NAMALWA (cell line): ENCODE data around the gene GALR1.
"Not testable (repeated sequence)": the region's sequence is repeated elsewhere in the genome, so short reads cannot be mapped to it uniquely, and the experiment has no call there.

Experiments used
- DNase-seq: peaks from one replicate; pipeline ENCODE4 v3.0.0-alpha.2; 2015; ENCODE audit warnings: low spot score

Gene GALR1

GRCh38 chr18:77249569-77250500, at the start of gene GALR1:
Gene GALR1 (plus strand): TSS chr18:77249848. CDS start chr18:77250549, 701 bp downstream.
- no peak for DNase-seq

GRCh38 chr18:77201506-77201905, 48.1 kb upstream of the GALR1 start:
- no peak for DNase-seq

- no peak for DNase-seq
Measured at GRCh38 chr18:77202329-77202728, 47.3 kb upstream of the GALR1 start.

- no peak for DNase-seq
Measured at GRCh38 chr18:77203071-77203470, 46.6 kb upstream of the GALR1 start.

GRCh38 chr18:77203851-77204250, 45.8 kb upstream of the GALR1 start:
- DNase-seq: no peak

GRCh38 chr18:77205769-77206168, 43.9 kb upstream of the GALR1 start:
- no peak for DNase-seq

- DNase-seq: no peak
Measured at GRCh38 chr18:77206676-77207374, 42.8 kb upstream of the GALR1 start.

GRCh38 chr18:77207540-77207939, 42.1 kb upstream of the GALR1 start:
- DNase-seq: peak; percentile 67

GRCh38 chr18:77208964-77209363, 40.7 kb upstream of the GALR1 start:
- DNase-seq: peak; percentile 26

GRCh38 chr18:77209587-77209986, 40.1 kb upstream of the GALR1 start:
- no peak for DNase-seq

GRCh38 chr18:77210249-77210648, 39.4 kb upstream of the GALR1 start:
- no peak for DNase-seq

- no peak for DNase-seq
Measured at GRCh38 chr18:77218642-77219041, 31.0 kb upstream of the GALR1 start.

- no peak for DNase-seq
Measured at GRCh38 chr18:77220726-77221125, 28.9 kb upstream of the GALR1 start.

- no peak for DNase-seq
Measured at GRCh38 chr18:77222464-77222863, 27.2 kb upstream of the GALR1 start.

GRCh38 chr18:77223221-77223639, 26.4 kb upstream of the GALR1 start:
- no peak for DNase-seq

- DNase-seq: no peak
Measured at GRCh38 chr18:77223653-77224052, 26.0 kb upstream of the GALR1 start.

- DNase-seq: no peak
Measured at GRCh38 chr18:77230645-77231044, 19.0 kb upstream of the GALR1 start.

- no peak for DNase-seq
Measured at GRCh38 chr18:77234504-77235365, 14.9 kb upstream of the GALR1 start.

GRCh38 chr18:77239285-77239684, 10.4 kb upstream of the GALR1 start:
- not testable (repeated sequence) for DNase-seq

GRCh38 chr18:77248873-77249568, 627 bp upstream of the GALR1 start:
- no peak for DNase-seq

- no peak for DNase-seq
Measured at GRCh38 chr18:77250501-77250925, 865 bp downstream of the GALR1 start.
